Liver (tissue), 3 donors: Measurements from ENCODE around the gene COX20.

Experiments used
- ATF3 ChIP-seq: IDR thresholded peaks from 2 replicates; pipeline ENCODE4 v1.6.1; 2016; ENCODE audit warnings: antibody characterized with exemption
- CTCF ChIP-seq: fragments of 150-350 bp; IDR thresholded peaks from 2 replicates; pipeline ENCODE4 v1.5.1; 2017; ENCODE audit warnings: improper control_type of control experiment, low read depth, low read length; ENCODE audit not compliant: missing input control
- EGR1 ChIP-seq, 2 donors: IDR thresholded peaks; 2 replicates each; pipeline ENCODE4 v1.6.1; 2016 to 2018; ENCODE audit warnings: antibody characterized with exemption in 2 of 2, low read depth in 2 of 2
- FOXA2 ChIP-seq: IDR thresholded peaks from 2 replicates; pipeline ENCODE4 v1.6.1; 2016; ENCODE audit warnings: antibody characterized with exemption
- GABPA ChIP-seq, 2 donors: IDR thresholded peaks in 1 of 2; conservative IDR thresholded peaks in 1 of 2; 2 replicates each; pipeline ENCODE4 v1.6.1; 2016; ENCODE audit warnings: antibody characterized with exemption in 2 of 2, mild to moderate bottlenecking in 1 of 2, moderate library complexity in 1 of 2
- HNF4G ChIP-seq: IDR thresholded peaks from 2 replicates; pipeline ENCODE4 v1.6.1; 2016; ENCODE audit warnings: antibody characterized with exemption
- JUND ChIP-seq, 2 donors: IDR thresholded peaks; 2 replicates each; pipeline ENCODE4 v1.6.1; 2016; ENCODE audit warnings: antibody characterized with exemption in 2 of 2
- MAX ChIP-seq: IDR thresholded peaks from 2 replicates; pipeline ENCODE4 v1.6.1; 2016; ENCODE audit warnings: antibody characterized with exemption
- NR2F2 ChIP-seq: IDR thresholded peaks from 2 replicates; pipeline ENCODE4 v1.6.1; 2016; ENCODE audit warnings: antibody characterized with exemption
- RAD21 ChIP-seq, 2 donors: IDR thresholded peaks; 2 replicates each; pipeline ENCODE4 v1.6.1; 2016; ENCODE audit warnings: antibody characterized with exemption in 2 of 2, mild to moderate bottlenecking in 2 of 2
- REST ChIP-seq: IDR thresholded peaks from 2 replicates; pipeline ENCODE4 v1.6.1; 2016; ENCODE audit warnings: antibody characterized with exemption, mild to moderate bottlenecking
- RXRA ChIP-seq, 2 donors: IDR thresholded peaks; 2 replicates each; pipeline ENCODE4 v1.6.1; 2017 to 2018; ENCODE audit warnings: antibody characterized with exemption in 2 of 2, mild to moderate bottlenecking in 1 of 2
- SP1 ChIP-seq: IDR thresholded peaks from 2 replicates; pipeline ENCODE4 v1.6.1; 2018; ENCODE audit warnings: antibody characterized with exemption, mild to moderate bottlenecking
- TAF1 ChIP-seq: conservative IDR thresholded peaks from 2 replicates; pipeline ENCODE4 v1.6.1; 2016; ENCODE audit warnings: antibody characterized with exemption, mild to moderate bottlenecking
- donor health status: healthy.
- donor health status: healthy.

GRCh38 chr1:244810221-244810620 lies 25.2 kb upstream of the COX20 start:
- TF ChIP-seq GABPA (IDR thresholded peaks at IDR 0.05 in 1 of 2, conservative IDR thresholded peaks at IDR 0.05 in 1 of 2) (no peak), CTCF (no peak), FOXA2 (no peak), NR2F2 (no peak), SP1 (no peak), EGR1 (IDR thresholded peaks at IDR 0.05; ENCODE audit: low read depth in 2 of 2) (no peak), RAD21 (IDR thresholded peaks at IDR 0.05) (no peak), RXRA (IDR thresholded peaks at IDR 0.05) (no peak), JUND (IDR thresholded peaks at IDR 0.05) (no peak), REST (no peak), HNF4G (no peak), TAF1 (no peak), ATF3 (no peak), MAX (no peak)
